Activated CD4-positive, CD25-positive, alpha-beta regulatory T cell treated with anti-CD3 and anti-CD28 coated beads, Interleukin-2, amount 50 U/mL, for 72 hours (primary cell): ENCODE measurements around the gene TNFAIP3.

Experiments
- DNase-seq: peaks from one replicate; pipeline ENCODE4 v3.0.0; 2021

TNFAIP3 gene

GRCh38 chr6:137845460-137845859 is 21.6 kb upstream of the TNFAIP3 start:
- DNase-seq, result no peak

- no peak for DNase-seq
Observed at GRCh38 chr6:137846274-137846673, 20.8 kb upstream of the TNFAIP3 start.

- no peak for DNase-seq
Observed at GRCh38 chr6:137846772-137847313, 20.2 kb upstream of the TNFAIP3 start.

GRCh38 chr6:137847748-137848147 is 19.3 kb upstream of the TNFAIP3 start:
- DNase-seq, result no peak

- DNase-seq, result no peak
Observed at GRCh38 chr6:137848672-137849071, 18.4 kb upstream of the TNFAIP3 start.

GRCh38 chr6:137849181-137849980 is 17.7 kb upstream of the TNFAIP3 start:
- no peak for DNase-seq

GRCh38 chr6:137849981-137850714 is 16.9 kb upstream of the TNFAIP3 start:
- DNase-seq, result no peak

GRCh38 chr6:137850816-137851602 is 16.1 kb upstream of the TNFAIP3 start:
- DNase-seq, result no peak

- no peak for DNase-seq
Observed at GRCh38 chr6:137851669-137852068, 15.4 kb upstream of the TNFAIP3 start.

- DNase-seq, result no peak
Observed at GRCh38 chr6:137852346-137852745, 14.7 kb upstream of the TNFAIP3 start.

GRCh38 chr6:137852811-137853210 is 14.2 kb upstream of the TNFAIP3 start:
- DNase-seq, result no peak

- DNase-seq, result no peak
Observed at GRCh38 chr6:137853569-137854213, 13.4 kb upstream of the TNFAIP3 start.

- DNase-seq, result no peak
Observed at GRCh38 chr6:137856138-137856898, 10.7 kb upstream of the TNFAIP3 start.

GRCh38 chr6:137859025-137859424 is 8.0 kb upstream of the TNFAIP3 start:
- no peak for DNase-seq

- no peak for DNase-seq
Observed at GRCh38 chr6:137860394-137861005, 6.6 kb upstream of the TNFAIP3 start.

- DNase-seq, result no peak
Observed at GRCh38 chr6:137861550-137862337, 5.3 kb upstream of the TNFAIP3 start.

GRCh38 chr6:137862419-137863090 is 4.5 kb upstream of the TNFAIP3 start:
- DNase-seq, result no peak

GRCh38 chr6:137863091-137863797 is 3.8 kb upstream of the TNFAIP3 start:
- DNase-seq, result no peak

GRCh38 chr6:137864812-137865508 is 2.1 kb upstream of the TNFAIP3 start:
- DNase-seq, result no peak
